Upper lobe of left lung (tissue), 6 donors: ENCODE data around the gene BRINP2. TPM values are rescaled to one million over a fixed set of nuclear protein-coding genes. Genes with fewer than 3 reads are reported as not detected.

ENCODE experiments used
- ATAC-seq, 2 donors: fragments of 200-7000 bp; cut with Tn5 transposase; one replicate each; pipeline ENCODE4 v1.9.1; 2022; ENCODE audit warnings: mild to moderate bottlenecking in 2 of 2, moderate library complexity in 2 of 2; ENCODE audit not compliant: low FRiP score in 2 of 2
- DNase-seq, 2 donors: peaks; one replicate each; pipeline ENCODE4 v3.0.0-alpha.2; 2019 to 2020
- H3K27ac ChIP-seq, 4 donors: fragments of 200-600 bp; sonication (generic); one replicate each; pipeline ENCODE4 v1.5.1; 2016 to 2019
- H3K27me3 ChIP-seq, 4 donors: fragments of 200-600 bp; sonication (generic); one replicate each; pipeline ENCODE4 v1.5.1; 2017 to 2019
- H3K36me3 ChIP-seq, 4 donors: fragments of 200-600 bp; sonication (generic); one replicate each; pipeline ENCODE4 v1.5.1; 2016 to 2019
- H3K4me1 ChIP-seq, 4 donors: fragments of 200-600 bp; sonication (generic); one replicate each; pipeline ENCODE4 v1.5.1; 2018 to 2019
- H3K4me3 ChIP-seq, 4 donors: fragments of 200-600 bp; sonication (generic); one replicate each; pipeline ENCODE4 v1.5.1; 2017 to 2019; ENCODE audit warnings: mild to moderate bottlenecking in 2 of 4, moderate library complexity in 1 of 4
- H3K9me3 ChIP-seq, 4 donors: fragments of 200-600 bp; sonication (generic); one replicate each; pipeline ENCODE4 v1.5.1; 2018 to 2019
- CTCF ChIP-seq, 6 experiments: fragments of 450-650 bp in 4 of 6; fragments of 200-600 bp in 2 of 6; sonication (generic) in 2 of 6; IDR thresholded peaks; one replicate each; pipeline ENCODE4 v1.5.1; 2016 to 2019; ENCODE audit warnings: antibody characterized with exemption in 6 of 6
- EP300 ChIP-seq, 4 donors: sonication (generic); formaldehyde crosslinking; IDR thresholded peaks; one replicate each; pipeline ENCODE4 v1.5.1; 2017; ENCODE audit warnings: antibody characterized with exemption in 4 of 4, control low read depth in 2 of 4
- POLR2A ChIP-seq, 4 donors: fragments of 450-650 bp; IDR thresholded peaks; one replicate each; pipeline ENCODE4 v1.5.1; 2016 to 2017; ENCODE audit warnings: antibody characterized with exemption in 4 of 4, mild to moderate bottlenecking in 2 of 4
- POLR2AphosphoS5 ChIP-seq, 2 donors: sonication (generic); formaldehyde crosslinking; IDR thresholded peaks; one replicate each; pipeline ENCODE4 v1.5.1; 2017; ENCODE audit warnings: antibody characterized with exemption in 2 of 2
- WGBS, 2 donors: methylation state at CpG; one replicate each; pipeline ENCODE4 v1.1.5; 2017 to 2018; 5-methylcytosine and 5-hydroxymethylcytosine counted together
- total RNA-seq, 6 donors: library from RNA; depleted of rRNA in 4 of 6; stranded (reverse); fragments of >200 nt in 4 of 6; gene quantifications; one replicate each; pipeline versions ENCODE4 v1.1.0 to v1.2.1, GENCODE V29; 2016 to 2021
- donor health status: DM: no; HTN: no; CAD: no; lungs with moderate emphysema.
- donor health status: DM: no; HTN: yes; CAD: no; lungs with severe emphysema.

BRINP2 gene
- total RNA-seq, 6 donors from 2014 or later = 0.06 to 0.07 TPM; not detected in 4

GRCh38 chr1:177164380-177165068 lies 6.2 kb upstream of the BRINP2 start, which contains the start of gene ASTN1:
Gene ASTN1 (minus strand): TSS chr1:177164712. CDS start chr1:177164676, 36 bp downstream.
- TF ChIP-seq CTCF (IDR thresholded peaks at IDR 0.05) (no peak), POLR2A (IDR thresholded peaks at IDR 0.05) (no peak), EP300 (IDR thresholded peaks at IDR 0.05) (no peak), POLR2AphosphoS5 (IDR thresholded peaks at IDR 0.05) (no peak)
- H3K36me3 ChIP-seq = no peaks in the 10 kb centered on the region
- no peaks in the 10 kb centered on the region for H3K9me3 ChIP-seq
- ATAC-seq (peak in 1 of 2 donors; percentile 28), DNase-seq (peak in 1 of 2 donors; percentile 45)
- H3K27ac ChIP-seq = no peak within 1 kb of the TSS
- WGBS, 2 donors = 2 to 4% methylated on average over 22 to 30 of the region's 49 CpGs
- peaks cover 0 to 15% (median 6%) of the 10 kb centered on the region in 4 donors for H3K27me3 ChIP-seq
- H3K4me3 ChIP-seq = peak within 1 kb of the TSS in 2 of 4 donors; percentile 20 to 25
- H3K4me1 ChIP-seq = peaks cover 4 to 12% (median 6%) of the 10 kb centered on the region in 4 donors

- Histone ChIP-seq H3K9me3 (no peaks in the 10 kb centered on the region), H3K4me1 (peaks cover 4 to 12% (median 6%) of the 10 kb centered on the region in 4 donors), H3K36me3 (no peaks in the 10 kb centered on the region), H3K4me3 (no peak overlapping the region), H3K27ac (no peak overlapping the region), H3K27me3 (peaks cover 0 to 15% (median 6%) of the 10 kb centered on the region in 4 donors)
- TF ChIP-seq POLR2A (IDR thresholded peaks at IDR 0.05) = no peak
- no peak for TF ChIP-seq POLR2AphosphoS5 (IDR thresholded peaks at IDR 0.05)
- no peak for TF ChIP-seq CTCF (IDR thresholded peaks at IDR 0.05)
- TF ChIP-seq EP300 (IDR thresholded peaks at IDR 0.05) = no peak
- DNase-seq (no peak), ATAC-seq (no peak)
- WGBS, 2 donors = 6 to 8% methylated on average over 9 of the region's 9 CpGs
These were observed 5.7 kb upstream of the BRINP2 start for GRCh38 chr1:177165069-177165439.

DNA sequence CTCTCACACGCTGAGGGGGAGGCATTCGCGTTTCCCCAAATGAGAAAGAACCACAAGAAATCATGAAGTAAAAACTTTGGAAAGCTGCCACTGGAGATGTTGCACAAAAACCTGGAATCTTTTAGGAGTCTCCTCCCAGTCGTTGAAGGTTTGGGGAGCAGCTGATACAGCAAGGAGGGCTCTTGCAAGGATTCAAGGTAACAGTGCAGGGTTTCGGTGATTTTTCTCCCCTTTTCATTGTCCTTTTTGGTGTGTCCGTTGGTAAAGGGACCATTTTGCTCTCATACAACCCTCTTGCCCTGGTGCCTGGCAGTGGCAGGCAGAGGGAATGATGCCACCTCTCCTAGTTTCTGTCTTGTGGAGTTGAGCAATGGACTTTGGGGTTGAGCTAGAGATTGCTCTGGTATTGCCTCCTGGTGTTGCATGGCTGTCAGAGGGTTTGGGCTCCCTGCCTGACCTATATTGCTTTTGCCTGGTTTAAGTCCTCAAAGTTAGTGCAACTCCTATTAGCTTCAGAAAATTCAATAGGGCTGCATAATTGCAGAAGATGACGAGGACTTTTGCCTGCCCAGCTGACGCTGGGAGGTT lies 872 bp downstream of the BRINP2 start:
- ATAC-seq (no peak), DNase-seq (no peak)
- Histone ChIP-seq H3K4me3 (peak overlapping the region in 2 of 4 donors; percentile 35 to 39), H3K4me1 (peaks cover 4 to 11% (median 9%) of the 10 kb centered on the region in 4 donors), H3K27me3 (peaks cover 0 to 14% (median 5%) of the 10 kb centered on the region in 4 donors), H3K9me3 (no peaks in the 10 kb centered on the region), H3K27ac (no peak overlapping the region), H3K36me3 (no peaks in the 10 kb centered on the region)
- TF ChIP-seq POLR2A (IDR thresholded peaks at IDR 0.05) (no peak), EP300 (IDR thresholded peaks at IDR 0.05) (no peak), CTCF (IDR thresholded peaks at IDR 0.05) (no peak), POLR2AphosphoS5 (IDR thresholded peaks at IDR 0.05) (no peak)
- WGBS, 2 donors = 18 to 23% methylated on average over 8 of the region's 8 CpGs

DNA sequence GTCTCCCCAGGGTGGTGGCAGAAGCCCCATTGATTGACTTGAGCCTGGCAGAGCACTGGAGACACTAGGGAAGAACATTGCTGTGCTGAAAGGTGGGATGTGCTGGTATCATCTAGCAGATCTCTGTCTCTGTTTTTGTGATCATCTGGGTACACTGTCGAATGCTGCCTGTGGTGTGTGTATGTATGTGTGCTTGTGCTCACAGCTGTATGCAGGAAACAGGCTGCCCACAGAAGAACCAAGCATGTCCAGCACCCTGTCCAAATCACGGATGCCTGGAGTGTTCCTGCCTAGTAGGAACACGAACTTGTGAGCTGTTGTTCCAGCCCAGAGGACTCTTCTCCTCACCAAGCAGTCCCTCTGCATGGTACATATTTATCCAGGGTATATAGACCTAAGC lies 1.5 kb downstream of the BRINP2 start:
- no peak overlapping the region for H3K4me3 ChIP-seq
- peaks cover 4 to 11% (median 9%) of the 10 kb centered on the region in 4 donors for H3K4me1 ChIP-seq
- H3K27me3 ChIP-seq = peaks cover 0 to 14% (median 5%) of the 10 kb centered on the region in 4 donors
- H3K9me3 ChIP-seq = no peaks in the 10 kb centered on the region
- no peak for TF ChIP-seq CTCF (IDR thresholded peaks at IDR 0.05)
- no peaks in the 10 kb centered on the region for H3K36me3 ChIP-seq
- WGBS, 2 donors = 38 to 48% methylated on average over 1 to 3 of the region's 3 CpGs
- ATAC-seq (no peak), DNase-seq (no peak)
- H3K27ac ChIP-seq = no peak overlapping the region
